ENCODE results near the gene C1orf226.

- no peak for TF ChIP-seq CTCF (IDR thresholded peaks at IDR 0.05)
- TF ChIP-seq POLR2A (IDR thresholded peaks at IDR 0.05), result no peak
Measured at GRCh38 chr1:162405800-162406199, 24.3 kb downstream of the C1orf226 start.

Data from heart left ventricle (tissue), 13 donors.